ENCODE results near the gene LRRC38. TPM values are rescaled to one million over a fixed set of nuclear protein-coding genes. Genes with fewer than 3 reads are reported as not detected.

The LRRC38 gene
- total RNA-seq, 4 donors from 2014 or later, result 0.23 TPM; not detected in 3

DNA sequence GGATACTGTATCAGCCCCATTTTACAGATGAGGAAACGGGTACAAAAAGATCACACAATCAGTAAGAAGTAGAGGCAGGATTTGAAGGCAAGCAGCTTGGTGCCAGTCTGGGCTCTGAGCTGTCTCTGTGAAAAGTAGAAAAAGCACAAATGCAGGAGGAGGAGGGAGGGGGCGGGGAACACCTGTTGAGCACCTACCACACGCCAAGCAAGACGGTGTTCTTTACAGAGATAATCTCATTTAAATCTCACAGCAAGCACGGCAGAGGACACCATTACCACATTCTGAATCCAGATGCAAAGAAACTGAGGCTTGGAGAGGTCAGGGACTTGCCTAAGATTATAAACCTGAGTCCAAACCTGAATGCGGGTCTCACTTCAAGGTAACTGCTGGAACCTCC is 3.3 kb downstream of the LRRC38 start:
- Histone ChIP-seq H3K9me3 (no peaks in the 10 kb centered on the region), H3K4me3 (no peak overlapping the region), H3K4me1 (peaks cover 0 to 13% (median 0%) of the 10 kb centered on the region in 3 donors), H3K36me3 (no peaks in the 10 kb centered on the region), H3K27me3 (peaks cover 95% of the 10 kb centered on the region), H3K27ac (no peak overlapping the region)
- ATAC-seq, result no peak
- 45 to 53% methylated on average over 4 of the region's 6 CpGs for WGBS, 2 donors (ENCODE audit: low coverage in 1 of 2)
- TF ChIP-seq POLR2A (IDR thresholded peaks at IDR 0.05) (no peak), POLR2AphosphoS5 (IDR thresholded peaks at IDR 0.05) (no peak), EP300 (IDR thresholded peaks at IDR 0.05) (no peak)
- TF ChIP-seq, protein P1, sequence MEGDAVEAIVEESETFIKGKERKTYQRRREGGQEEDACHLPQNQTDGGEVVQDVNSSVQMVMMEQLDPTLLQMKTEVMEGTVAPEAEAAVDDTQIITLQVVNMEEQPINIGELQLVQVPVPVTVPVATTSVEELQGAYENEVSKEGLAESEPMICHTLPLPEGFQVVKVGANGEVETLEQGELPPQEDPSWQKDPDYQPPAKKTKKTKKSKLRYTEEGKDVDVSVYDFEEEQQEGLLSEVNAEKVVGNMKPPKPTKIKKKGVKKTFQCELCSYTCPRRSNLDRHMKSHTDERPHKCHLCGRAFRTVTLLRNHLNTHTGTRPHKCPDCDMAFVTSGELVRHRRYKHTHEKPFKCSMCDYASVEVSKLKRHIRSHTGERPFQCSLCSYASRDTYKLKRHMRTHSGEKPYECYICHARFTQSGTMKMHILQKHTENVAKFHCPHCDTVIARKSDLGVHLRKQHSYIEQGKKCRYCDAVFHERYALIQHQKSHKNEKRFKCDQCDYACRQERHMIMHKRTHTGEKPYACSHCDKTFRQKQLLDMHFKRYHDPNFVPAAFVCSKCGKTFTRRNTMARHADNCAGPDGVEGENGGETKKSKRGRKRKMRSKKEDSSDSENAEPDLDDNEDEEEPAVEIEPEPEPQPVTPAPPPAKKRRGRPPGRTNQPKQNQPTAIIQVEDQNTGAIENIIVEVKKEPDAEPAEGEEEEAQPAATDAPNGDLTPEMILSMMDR (IDR thresholded peaks at IDR 0.05), result no peak

DNA sequence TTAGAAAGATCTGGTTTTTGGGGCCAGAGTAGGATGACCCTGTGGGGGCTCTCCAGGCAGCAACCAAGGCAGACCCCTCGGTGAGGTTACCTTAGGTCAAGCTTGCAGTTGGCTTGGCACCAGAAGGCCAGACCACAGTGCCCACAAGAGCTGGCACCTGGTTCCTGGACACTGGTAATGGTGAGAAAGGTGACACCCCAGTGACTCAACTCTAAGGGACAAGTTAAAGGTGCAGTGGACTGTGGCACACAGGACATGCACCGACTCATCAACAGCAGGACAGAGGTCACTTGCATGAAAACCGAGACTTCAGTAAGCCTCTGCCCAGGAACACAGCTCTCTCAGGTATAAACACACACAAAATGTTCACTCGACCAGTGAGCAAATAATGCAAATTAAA is 6.7 kb downstream of the LRRC38 start:
- TF ChIP-seq EP300 (IDR thresholded peaks at IDR 0.05) (no peak), POLR2A (IDR thresholded peaks at IDR 0.05) (no peak), POLR2AphosphoS5 (IDR thresholded peaks at IDR 0.05) (no peak)
- TF ChIP-seq, protein P1 (IDR thresholded peaks at IDR 0.05), result no peak
- no peak for ATAC-seq

DNA sequence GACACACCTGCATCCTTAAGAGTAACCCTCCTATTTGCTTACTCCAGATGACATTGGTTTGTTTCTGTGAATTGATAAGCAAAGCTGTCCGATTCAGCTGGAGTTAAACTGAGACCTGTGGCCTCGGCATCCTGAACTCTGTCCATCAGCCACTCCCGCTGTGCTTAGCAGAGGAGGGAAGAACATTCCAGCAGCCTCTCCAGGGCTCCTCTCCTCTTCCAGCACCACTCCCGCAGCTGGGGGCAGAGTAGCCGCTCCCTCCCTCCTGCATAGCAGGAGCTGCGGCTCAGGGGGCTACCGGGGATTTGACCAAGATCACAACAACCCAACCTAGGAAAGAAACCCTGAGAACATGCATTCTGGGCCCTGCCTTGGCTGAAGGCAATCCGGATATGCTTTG is 8.8 kb downstream of the LRRC38 start:
- 5 to 13% methylated on average over 3 to 4 of the region's 8 CpGs for WGBS, 2 donors (ENCODE audit: low coverage in 1 of 2)
- TF ChIP-seq, protein P1 (IDR thresholded peaks at IDR 0.05), result no peak
- no peak for TF ChIP-seq POLR2AphosphoS5 (IDR thresholded peaks at IDR 0.05)
- no peak for TF ChIP-seq EP300 (IDR thresholded peaks at IDR 0.05)
- no peak for TF ChIP-seq POLR2A (IDR thresholded peaks at IDR 0.05)
- peaks cover 69% of the 10 kb centered on the region for H3K27me3 ChIP-seq
- no peaks in the 10 kb centered on the region for H3K36me3 ChIP-seq
- H3K27ac ChIP-seq, result no peak overlapping the region
- no peak overlapping the region for H3K4me3 ChIP-seq
- ATAC-seq, result no peak
- H3K4me1 ChIP-seq, result no peaks in the 10 kb centered on the region
- no peaks in the 10 kb centered on the region for H3K9me3 ChIP-seq

More for the DNA sequence above, 6.7 kb downstream of the LRRC38 start:
- Histone ChIP-seq H3K36me3 (no peaks in the 10 kb centered on the region), H3K4me1 (no peaks in the 10 kb centered on the region), H3K4me3 (no peak overlapping the region), H3K27ac (no peak overlapping the region), H3K9me3 (no peaks in the 10 kb centered on the region), H3K27me3 (peaks cover 88% of the 10 kb centered on the region)
- WGBS, 2 donors (ENCODE audit: low coverage in 1 of 2), result 63 to 94% methylated on average over 3 of the region's 4 CpGs

DNA sequence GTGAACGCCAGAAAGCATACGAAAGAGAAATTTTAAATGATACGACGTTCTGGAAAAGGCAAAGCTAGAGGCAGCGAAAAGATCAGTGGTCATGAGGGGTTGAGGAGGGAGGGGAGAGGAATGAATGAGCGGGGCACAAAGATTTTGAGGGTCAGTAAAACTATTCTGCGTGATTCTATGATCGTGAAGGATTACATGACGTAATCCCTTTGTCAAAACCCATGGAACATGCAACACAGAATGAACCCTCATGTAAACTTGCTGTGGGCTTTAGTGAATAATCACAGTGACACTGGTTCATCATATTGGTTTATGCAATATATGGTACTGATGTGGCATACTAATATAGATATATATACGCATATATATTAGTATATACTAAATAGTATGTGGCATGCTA is 13.0 kb downstream of the LRRC38 start:
- no peaks in the 10 kb centered on the region for H3K36me3 ChIP-seq
- no peak for ATAC-seq
- WGBS, 2 donors (ENCODE audit: low coverage in 1 of 2), result 79 to 86% methylated on average over 9 to 10 of the region's 10 CpGs
- H3K4me3 ChIP-seq, result no peak overlapping the region
- TF ChIP-seq POLR2A (IDR thresholded peaks at IDR 0.05) (no peak), POLR2AphosphoS5 (IDR thresholded peaks at IDR 0.05) (no peak), EP300 (IDR thresholded peaks at IDR 0.05) (no peak)
- TF ChIP-seq, protein P1 (IDR thresholded peaks at IDR 0.05), result no peak
- H3K9me3 ChIP-seq, result no peaks in the 10 kb centered on the region
- no peaks in the 10 kb centered on the region for H3K4me1 ChIP-seq
- peaks cover 48% of the 10 kb centered on the region for H3K27me3 ChIP-seq
- no peak overlapping the region for H3K27ac ChIP-seq

DNA sequence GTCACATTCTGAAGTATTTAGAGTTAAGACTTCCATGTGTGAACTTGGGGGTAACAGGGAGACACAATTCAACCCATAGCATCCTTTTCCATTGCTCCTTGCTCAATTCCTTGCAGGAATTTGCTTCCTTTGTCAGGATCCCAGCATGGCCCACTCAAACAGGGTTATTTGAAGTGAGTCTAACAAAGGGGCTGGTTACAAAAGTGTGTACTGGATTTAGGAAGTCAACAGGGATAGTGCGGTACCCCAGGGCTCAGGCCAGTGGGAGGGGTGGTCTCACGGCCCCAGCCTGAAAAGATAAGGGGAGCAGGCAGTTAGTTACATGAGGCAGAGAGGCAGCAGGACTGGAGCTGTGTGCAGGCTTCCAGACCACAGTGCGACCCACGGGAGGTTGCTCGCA is 14.4 kb downstream of the LRRC38 start:
- Histone ChIP-seq H3K27me3 (peaks cover 52% of the 10 kb centered on the region), H3K36me3 (no peaks in the 10 kb centered on the region), H3K9me3 (no peaks in the 10 kb centered on the region), H3K27ac (no peak overlapping the region), H3K4me1 (no peaks in the 10 kb centered on the region), H3K4me3 (no peak overlapping the region)
- TF ChIP-seq POLR2A (IDR thresholded peaks at IDR 0.05) (no peak), EP300 (IDR thresholded peaks at IDR 0.05) (no peak), POLR2AphosphoS5 (IDR thresholded peaks at IDR 0.05) (no peak)
- TF ChIP-seq, protein P1 (IDR thresholded peaks at IDR 0.05), result no peak
- ATAC-seq, result no peak
- 75% methylated on average over 4 of the region's 5 CpGs; no CpG with 5 or more reads in 1 of the 2 donors for WGBS, 2 donors (ENCODE audit: low coverage in 1 of 2)
